Upper lobe of left lung (tissue), 6 donors: Measurements from ENCODE around the gene MYOD1. TPM values are rescaled to one million over a fixed set of nuclear protein-coding genes. Genes with fewer than 3 reads are reported as not detected.

ENCODE experiments used
- ATAC-seq, 2 donors: fragments of 200-7000 bp; cut with Tn5 transposase; one replicate each; pipeline ENCODE4 v1.9.1; 2022; ENCODE audit warnings: mild to moderate bottlenecking in 2 of 2, moderate library complexity in 2 of 2; ENCODE audit not compliant: low FRiP score in 2 of 2
- DNase-seq, 2 donors: peaks; one replicate each; pipeline ENCODE4 v3.0.0-alpha.2; 2019 to 2020
- H3K27ac ChIP-seq, 4 donors: fragments of 200-600 bp; sonication (generic); one replicate each; pipeline ENCODE4 v1.5.1; 2016 to 2019
- H3K27me3 ChIP-seq, 4 donors: fragments of 200-600 bp; sonication (generic); one replicate each; pipeline ENCODE4 v1.5.1; 2017 to 2019
- H3K36me3 ChIP-seq, 4 donors: fragments of 200-600 bp; sonication (generic); one replicate each; pipeline ENCODE4 v1.5.1; 2016 to 2019
- H3K4me1 ChIP-seq, 4 donors: fragments of 200-600 bp; sonication (generic); one replicate each; pipeline ENCODE4 v1.5.1; 2018 to 2019
- H3K4me3 ChIP-seq, 4 donors: fragments of 200-600 bp; sonication (generic); one replicate each; pipeline ENCODE4 v1.5.1; 2017 to 2019; ENCODE audit warnings: mild to moderate bottlenecking in 2 of 4, moderate library complexity in 1 of 4
- H3K9me3 ChIP-seq, 4 donors: fragments of 200-600 bp; sonication (generic); one replicate each; pipeline ENCODE4 v1.5.1; 2018 to 2019
- CTCF ChIP-seq, 6 experiments: fragments of 450-650 bp in 4 of 6; fragments of 200-600 bp in 2 of 6; sonication (generic) in 2 of 6; IDR thresholded peaks; one replicate each; pipeline ENCODE4 v1.5.1; 2016 to 2019; ENCODE audit warnings: antibody characterized with exemption in 6 of 6
- EP300 ChIP-seq, 4 donors: sonication (generic); formaldehyde crosslinking; IDR thresholded peaks; one replicate each; pipeline ENCODE4 v1.5.1; 2017; ENCODE audit warnings: antibody characterized with exemption in 4 of 4, control low read depth in 2 of 4
- POLR2A ChIP-seq, 4 donors: fragments of 450-650 bp; IDR thresholded peaks; one replicate each; pipeline ENCODE4 v1.5.1; 2016 to 2017; ENCODE audit warnings: antibody characterized with exemption in 4 of 4, mild to moderate bottlenecking in 2 of 4
- POLR2AphosphoS5 ChIP-seq, 2 donors: sonication (generic); formaldehyde crosslinking; IDR thresholded peaks; one replicate each; pipeline ENCODE4 v1.5.1; 2017; ENCODE audit warnings: antibody characterized with exemption in 2 of 2
- WGBS, 2 donors: methylation state at CpG; one replicate each; pipeline ENCODE4 v1.1.5; 2017 to 2018; 5-methylcytosine and 5-hydroxymethylcytosine counted together
- total RNA-seq, 6 donors: library from RNA; depleted of rRNA in 4 of 6; stranded (reverse); fragments of >200 nt in 4 of 6; gene quantifications; one replicate each; pipeline versions ENCODE4 v1.1.0 to v1.2.1, GENCODE V29; 2016 to 2021
- donor health status: DM: no; HTN: no; CAD: no; lungs with moderate emphysema.
- donor health status: DM: no; HTN: yes; CAD: no; lungs with severe emphysema.

MYOD1 gene
- total RNA-seq, 6 donors from 2014 or later: not detected

- peak in 1 of 2 donors; percentile 13 for ATAC-seq
- H3K36me3 ChIP-seq: no peaks in the 10 kb centered on the region
- peaks cover 0 to 6% (median 0%) of the 10 kb centered on the region in 4 donors for H3K4me1 ChIP-seq
- TF ChIP-seq POLR2AphosphoS5 (IDR thresholded peaks at IDR 0.05): no peak
- no peak for TF ChIP-seq CTCF (IDR thresholded peaks at IDR 0.05)
- no peak for TF ChIP-seq POLR2A (IDR thresholded peaks at IDR 0.05)
- TF ChIP-seq EP300 (IDR thresholded peaks at IDR 0.05): no peak
- no peaks in the 10 kb centered on the region for H3K9me3 ChIP-seq
- 15 to 17% methylated on average over 15 to 24 of the region's 68 CpGs for WGBS, 2 donors
- peak in 1 of 2 donors; percentile 71 for DNase-seq
- peaks cover 0 to 15% (median 3%) of the 10 kb centered on the region in 4 donors for H3K27me3 ChIP-seq
- H3K27ac ChIP-seq: no peak overlapping the region
- H3K4me3 ChIP-seq: no peak overlapping the region
These were observed 23.6 kb upstream of the MYOD1 start for GRCh38 chr11:17695454-17696441.

GRCh38 chr11:17696741-17697140 lies 22.6 kb upstream of the MYOD1 start:
- DNase-seq (no peak), ATAC-seq (no peak)
- 72 to 89% methylated on average over 2 to 5 of the region's 5 CpGs for WGBS, 2 donors
- H3K36me3 ChIP-seq: no peaks in the 10 kb centered on the region
- no peak overlapping the region for H3K27ac ChIP-seq
- peaks cover 0 to 6% (median 0%) of the 10 kb centered on the region in 4 donors for H3K4me1 ChIP-seq
- no peak for TF ChIP-seq EP300 (IDR thresholded peaks at IDR 0.05)
- TF ChIP-seq CTCF (IDR thresholded peaks at IDR 0.05): no peak
- no peak for TF ChIP-seq POLR2A (IDR thresholded peaks at IDR 0.05)
- TF ChIP-seq POLR2AphosphoS5 (IDR thresholded peaks at IDR 0.05): no peak
- no peak overlapping the region for H3K4me3 ChIP-seq
- peaks cover 0 to 15% (median 3%) of the 10 kb centered on the region in 4 donors for H3K27me3 ChIP-seq
- no peaks in the 10 kb centered on the region for H3K9me3 ChIP-seq

GRCh38 chr11:17697175-17697949 lies 22.0 kb upstream of the MYOD1 start:
- WGBS, 2 donors: 55 to 59% methylated on average over 4 to 5 of the region's 6 CpGs
- no peak for TF ChIP-seq CTCF (IDR thresholded peaks at IDR 0.05)
- TF ChIP-seq EP300 (IDR thresholded peaks at IDR 0.05): no peak
- TF ChIP-seq POLR2AphosphoS5 (IDR thresholded peaks at IDR 0.05): no peak
- TF ChIP-seq POLR2A (IDR thresholded peaks at IDR 0.05): no peak
- no peak overlapping the region for H3K4me3 ChIP-seq
- peaks cover 0 to 15% (median 3%) of the 10 kb centered on the region in 4 donors for H3K27me3 ChIP-seq
- DNase-seq (no peak), ATAC-seq (no peak)
- H3K9me3 ChIP-seq: no peaks in the 10 kb centered on the region
- H3K36me3 ChIP-seq: no peaks in the 10 kb centered on the region
- H3K4me1 ChIP-seq: peaks cover 0 to 6% (median 0%) of the 10 kb centered on the region in 4 donors
- H3K27ac ChIP-seq: no peak overlapping the region

- WGBS, 2 donors: 81 to 96% methylated on average over 5 of the region's 5 CpGs
- peaks cover 0 to 6% (median 2%) of the 10 kb centered on the region in 4 donors for H3K9me3 ChIP-seq
- H3K4me1 ChIP-seq: peaks cover 0 to 6% (median 0%) of the 10 kb centered on the region in 4 donors
- no peak overlapping the region for H3K27ac ChIP-seq
- no peak for ATAC-seq
- DNase-seq: no peak
- TF ChIP-seq EP300 (IDR thresholded peaks at IDR 0.05): no peak
- no peak for TF ChIP-seq CTCF (IDR thresholded peaks at IDR 0.05)
- no peaks in the 10 kb centered on the region for H3K36me3 ChIP-seq
- no peak overlapping the region for H3K4me3 ChIP-seq
- peaks cover 0 to 15% (median 3%) of the 10 kb centered on the region in 4 donors for H3K27me3 ChIP-seq
These were observed 19.9 kb upstream of the MYOD1 start for GRCh38 chr11:17699147-17700114.
